Nephron (organoid): ENCODE data around the gene PLAAT4.
A peak's percentile ranks its signal among the peaks of the same experiment; 100 is the strongest.
"Not testable (repeated sequence)": the region's sequence is repeated elsewhere in the genome, so short reads cannot be mapped to it uniquely, and the experiment has no call there.

Experiments used
- H3K27ac Mint-ChIP-seq, 3 experiments: 2 replicates each; pipeline ENCODE4 v1.8.0; 2020; ENCODE audit warnings: mixed read lengths in 3 of 3, mild to moderate bottlenecking in 2 of 3, moderate library complexity in 1 of 3
- H3K27me3 Mint-ChIP-seq: 2 replicates; pipeline ENCODE4 v1.8.0; 2021; ENCODE audit warnings: low read depth, mild to moderate bottlenecking, moderate library complexity, mixed read lengths
- H3K36me3 Mint-ChIP-seq: 2 replicates; pipeline ENCODE4 v1.8.0; 2020; ENCODE audit warnings: low read depth, mixed read lengths
- H3K4me1 Mint-ChIP-seq: 2 replicates; pipeline ENCODE4 v1.8.0; 2020; ENCODE audit warnings: mixed read lengths
- H3K4me3 Mint-ChIP-seq, 3 experiments: 2 replicates each; pipeline ENCODE4 v1.8.0; 2020; ENCODE audit warnings: mild to moderate bottlenecking in 3 of 3, mixed read lengths in 3 of 3, moderate library complexity in 2 of 3
- H3K9me3 Mint-ChIP-seq: 2 replicates; pipeline ENCODE4 v1.8.0; 2020; ENCODE audit warnings: mixed read lengths
- CTCF ChIP-seq, 3 experiments: fragments of 200-600 bp; sonication (generic); IDR thresholded peaks; one replicate each; pipeline ENCODE4 v1.5.0; 2021; ENCODE audit warnings: antibody characterized with exemption in 3 of 3; ENCODE audit not compliant: unreplicated experiment in 3 of 3

Gene PLAAT4

GRCh38 chr11:63537293-63538101 is 889 bp downstream of the PLAAT4 start:
- peak overlapping the region; percentile 71 to 99 (median 96) for H3K27ac Mint-ChIP-seq
- H3K4me3 Mint-ChIP-seq, result peak overlapping the region in 2 of 3 experiments; percentile 63 to 81
- peaks cover 3% of the 10 kb centered on the region for H3K27me3 Mint-ChIP-seq
- H3K9me3 Mint-ChIP-seq, result no peaks in the 10 kb centered on the region
- peaks cover 14% of the 10 kb centered on the region for H3K4me1 Mint-ChIP-seq
- H3K36me3 Mint-ChIP-seq, result no peaks in the 10 kb centered on the region
- no peak for TF ChIP-seq CTCF (IDR thresholded peaks at IDR 0.05; ENCODE audit: unreplicated experiment in 3 of 3)

GRCh38 chr11:63542506-63542905 is 5.9 kb downstream of the PLAAT4 start:
- H3K27ac Mint-ChIP-seq, H3K9me3 Mint-ChIP-seq, H3K4me1 Mint-ChIP-seq, H3K36me3 Mint-ChIP-seq, H3K4me3 Mint-ChIP-seq: not testable (repeated sequence)
- H3K27me3 Mint-ChIP-seq, result peaks cover 18% of the 10 kb centered on the region

- Mint-ChIP-seq H3K4me3 (no peak overlapping the region), H3K27ac (no peak overlapping the region), H3K36me3 (no peaks in the 10 kb centered on the region), H3K9me3 (no peaks in the 10 kb centered on the region), H3K4me1 (no peaks in the 10 kb centered on the region), H3K27me3 (peaks cover 17% of the 10 kb centered on the region)
- TF ChIP-seq CTCF (IDR thresholded peaks at IDR 0.05; ENCODE audit: unreplicated experiment in 3 of 3), result no peak
These were observed 7.1 kb downstream of the PLAAT4 start for GRCh38 chr11:63543711-63544110.

- Mint-ChIP-seq H3K4me1 (peaks cover 6% of the 10 kb centered on the region), H3K9me3 (peaks cover 3% of the 10 kb centered on the region), H3K4me3 (no peak overlapping the region), H3K27ac (peak overlapping the region; percentile 58 to 60 (median 59)), H3K36me3 (no peaks in the 10 kb centered on the region), H3K27me3 (peaks cover 15% of the 10 kb centered on the region)
- TF ChIP-seq CTCF (IDR thresholded peaks at IDR 0.05; ENCODE audit: unreplicated experiment in 3 of 3), result no peak
These were observed 10.5 kb downstream of the PLAAT4 start for GRCh38 chr11:63547061-63547460.

- peaks cover 13% of the 10 kb centered on the region for H3K27me3 Mint-ChIP-seq
- peaks cover 11% of the 10 kb centered on the region for H3K4me1 Mint-ChIP-seq
- no peak for TF ChIP-seq CTCF (IDR thresholded peaks at IDR 0.05; ENCODE audit: unreplicated experiment in 3 of 3)
- no peaks in the 10 kb centered on the region for H3K36me3 Mint-ChIP-seq
- no peak overlapping the region for H3K4me3 Mint-ChIP-seq
- H3K9me3 Mint-ChIP-seq, result peaks cover 3% of the 10 kb centered on the region
- no peak overlapping the region for H3K27ac Mint-ChIP-seq
These were observed 11.6 kb downstream of the PLAAT4 start for GRCh38 chr11:63548178-63548577.

GRCh38 chr11:63549411-63549810 is 12.8 kb downstream of the PLAAT4 start:
- Mint-ChIP-seq H3K4me3 (no peak overlapping the region), H3K27me3 (peaks cover 10% of the 10 kb centered on the region), H3K4me1 (peaks cover 12% of the 10 kb centered on the region), H3K27ac (no peak overlapping the region), H3K36me3 (no peaks in the 10 kb centered on the region), H3K9me3 (peaks cover 3% of the 10 kb centered on the region)
- TF ChIP-seq CTCF (IDR thresholded peaks at IDR 0.05; ENCODE audit: unreplicated experiment in 3 of 3), result no peak

GRCh38 chr11:63550156-63550700 is 13.6 kb downstream of the PLAAT4 start:
- not testable (repeated sequence) for H3K9me3 Mint-ChIP-seq, H3K27ac Mint-ChIP-seq, H3K36me3 Mint-ChIP-seq, H3K4me3 Mint-ChIP-seq
- Mint-ChIP-seq H3K4me1 (peaks cover 18% of the 10 kb centered on the region), H3K27me3 (peaks cover 11% of the 10 kb centered on the region)
